HG03342 (cell line): ENCODE data around the gene CERS1.

Experiments used
- ATAC-seq: cut with Tn5 transposase; IDR thresholded peaks from one replicate; pipeline ENCODE4 v1.9.1; 2021; ENCODE audit warnings: mild to moderate bottlenecking, moderate library complexity; ENCODE audit not compliant: unreplicated experiment

The CERS1 gene

DNA sequence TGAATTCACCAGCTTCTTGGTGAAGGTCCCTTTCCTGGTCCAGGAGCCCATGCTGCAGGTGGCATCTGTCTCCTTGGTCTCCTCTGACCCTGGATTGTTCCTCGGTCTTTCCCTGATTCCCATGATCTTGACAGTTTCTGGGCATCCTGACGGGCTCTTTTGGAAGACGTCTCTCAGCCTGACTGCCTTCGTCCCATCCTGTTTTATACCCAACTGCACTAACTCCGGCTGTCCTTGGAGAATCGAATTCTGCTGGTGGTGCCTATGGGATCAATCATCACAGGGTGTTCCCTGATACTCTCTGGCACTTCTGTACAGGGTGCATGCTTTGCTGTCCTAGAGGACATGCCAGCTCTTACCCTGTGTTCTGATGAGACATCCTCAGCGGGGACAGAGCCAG is 19.1 kb downstream of the CERS1 start:
- no peak for ATAC-seq

DNA sequence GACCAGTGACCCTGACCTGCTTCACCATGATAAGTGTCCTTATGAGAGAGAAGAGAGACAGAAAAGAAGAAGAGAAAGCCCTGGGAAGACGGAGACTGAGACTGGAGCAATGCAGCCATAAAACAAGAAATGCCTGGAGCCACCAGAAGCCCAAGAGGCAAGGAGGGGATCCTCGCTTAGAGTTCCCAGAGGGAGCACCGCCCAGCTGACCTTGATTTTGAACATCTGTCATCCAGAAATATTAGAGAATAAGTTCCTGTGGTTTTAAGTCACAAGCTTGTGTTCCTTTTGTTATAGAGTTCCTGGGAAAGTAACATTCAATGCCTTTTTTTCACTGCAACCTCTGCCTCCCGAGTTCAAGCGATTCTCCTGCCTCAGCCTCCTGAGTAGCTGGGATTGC is 20.2 kb downstream of the CERS1 start:
- ATAC-seq: no peak

DNA sequence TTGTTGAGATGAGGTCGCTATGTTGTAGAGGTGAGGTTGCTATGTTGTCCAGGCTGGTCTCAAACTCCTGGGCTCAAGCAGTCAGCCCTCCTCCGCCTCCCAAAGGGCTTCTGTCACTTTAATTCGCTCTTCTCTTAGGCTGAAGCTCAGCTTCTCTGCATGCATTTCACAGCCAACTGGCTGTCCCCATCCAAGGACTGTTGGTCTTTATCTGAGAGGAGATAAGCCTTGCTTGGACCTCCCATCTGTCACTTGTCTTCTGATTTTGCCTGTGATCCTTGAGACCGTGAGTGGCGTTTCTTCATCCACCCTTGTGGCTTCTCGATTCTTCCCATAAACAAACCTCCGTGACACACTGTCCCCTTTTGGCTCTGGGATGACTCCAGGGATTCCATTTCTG is 24.4 kb downstream of the CERS1 start:
- ATAC-seq: no peak

DNA sequence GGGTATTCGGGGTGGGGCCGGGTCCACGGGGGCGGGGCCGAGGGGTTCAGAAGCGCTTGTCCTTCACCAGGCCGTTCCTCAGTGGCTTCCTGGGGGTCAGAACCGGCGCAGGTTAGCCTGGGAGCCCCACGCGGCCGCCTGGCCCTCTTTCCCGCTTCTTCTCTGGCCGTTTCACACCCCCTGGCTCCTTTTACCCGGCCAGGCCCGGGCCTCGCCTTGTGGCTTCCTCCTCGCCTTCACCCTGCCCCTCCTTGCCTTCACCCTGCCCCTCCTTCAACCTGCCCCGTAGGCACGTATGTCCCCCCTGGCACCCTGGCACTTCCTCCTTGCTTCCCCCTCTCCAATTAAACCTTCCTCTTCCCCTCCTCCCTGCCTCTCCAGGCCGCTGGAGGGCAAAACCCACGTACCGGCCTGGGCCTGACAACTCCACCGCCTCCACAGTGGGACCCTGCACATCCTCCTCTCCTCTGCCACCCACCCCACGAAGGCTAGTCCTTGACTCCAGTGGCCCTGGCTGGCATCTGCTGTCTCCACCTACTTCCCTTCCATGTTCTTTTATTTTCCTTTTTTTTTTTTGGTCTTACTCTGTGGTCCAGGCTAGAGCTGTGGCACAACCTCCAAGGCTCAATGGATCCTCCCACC is 25.3 kb downstream of the CERS1 start:
- ATAC-seq: no peak

DNA sequence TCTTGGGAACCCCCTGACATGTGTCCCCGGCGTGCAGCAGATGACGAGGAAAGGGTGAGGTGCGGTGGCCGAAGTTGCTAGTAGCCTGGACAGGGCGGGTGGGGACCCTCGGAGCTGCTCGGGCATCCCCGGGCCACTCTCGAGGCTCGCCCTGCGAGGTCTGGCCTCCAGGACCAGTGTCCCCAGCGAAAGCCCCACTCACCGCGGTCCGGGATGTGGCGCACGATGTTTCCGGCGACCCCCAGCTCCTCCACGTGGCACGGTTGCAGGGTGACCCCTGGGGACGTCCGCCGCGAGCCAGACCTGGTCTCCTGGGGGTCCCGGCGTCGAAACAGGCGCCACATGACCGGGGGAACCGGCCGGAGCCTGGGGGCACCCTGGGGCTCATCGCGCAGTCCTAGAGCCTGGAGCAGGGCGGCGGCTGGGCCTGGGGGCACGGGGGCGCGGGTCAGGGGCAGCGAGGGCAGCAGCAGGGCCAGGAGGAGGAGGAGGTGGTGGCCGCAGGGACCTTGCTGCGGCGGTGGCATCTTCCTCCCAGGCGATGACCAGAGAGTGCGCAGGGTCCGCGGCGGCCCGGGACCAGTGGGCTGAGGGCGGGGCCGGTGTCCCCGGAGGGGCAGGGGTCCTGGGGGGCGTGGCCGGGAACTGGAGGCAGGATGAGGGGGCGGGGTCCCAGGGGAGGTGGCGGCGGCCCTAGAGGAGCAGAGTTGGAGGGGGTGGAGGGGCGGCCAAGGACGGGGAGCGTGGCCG is 26.0 kb downstream of the CERS1 start:
- ATAC-seq: no peak

DNA sequence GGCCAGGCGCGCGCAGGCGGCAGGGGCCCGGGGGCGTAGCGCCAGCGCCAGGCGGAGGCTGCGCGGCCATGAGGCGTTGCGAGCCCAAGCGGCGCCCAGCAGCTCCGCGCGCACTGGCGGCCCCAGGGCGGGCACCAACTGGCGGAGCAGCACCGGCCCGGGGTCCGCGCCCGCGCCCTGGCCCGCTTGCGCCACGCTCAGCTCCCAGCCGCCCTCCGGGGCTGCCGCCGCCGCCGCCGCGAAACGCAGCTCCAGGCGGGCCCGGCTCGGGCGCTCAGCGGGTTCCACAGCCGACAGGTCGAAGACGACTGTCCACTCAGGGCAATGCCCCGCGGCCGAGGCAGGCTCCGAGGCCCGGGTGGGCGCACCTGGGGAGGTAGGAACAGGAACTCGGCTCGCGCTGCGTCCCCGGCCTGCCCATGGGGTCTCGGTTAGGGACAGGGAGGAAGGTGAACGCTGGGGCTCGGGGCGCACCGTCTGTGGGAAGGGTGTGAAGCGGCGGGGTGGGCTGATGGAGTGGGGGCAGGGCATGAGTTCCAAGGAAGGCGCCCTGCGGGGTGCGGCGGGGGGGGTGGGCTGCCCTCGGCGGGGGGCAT is 26.8 kb downstream of the CERS1 start:
- ATAC-seq: no peak

DNA sequence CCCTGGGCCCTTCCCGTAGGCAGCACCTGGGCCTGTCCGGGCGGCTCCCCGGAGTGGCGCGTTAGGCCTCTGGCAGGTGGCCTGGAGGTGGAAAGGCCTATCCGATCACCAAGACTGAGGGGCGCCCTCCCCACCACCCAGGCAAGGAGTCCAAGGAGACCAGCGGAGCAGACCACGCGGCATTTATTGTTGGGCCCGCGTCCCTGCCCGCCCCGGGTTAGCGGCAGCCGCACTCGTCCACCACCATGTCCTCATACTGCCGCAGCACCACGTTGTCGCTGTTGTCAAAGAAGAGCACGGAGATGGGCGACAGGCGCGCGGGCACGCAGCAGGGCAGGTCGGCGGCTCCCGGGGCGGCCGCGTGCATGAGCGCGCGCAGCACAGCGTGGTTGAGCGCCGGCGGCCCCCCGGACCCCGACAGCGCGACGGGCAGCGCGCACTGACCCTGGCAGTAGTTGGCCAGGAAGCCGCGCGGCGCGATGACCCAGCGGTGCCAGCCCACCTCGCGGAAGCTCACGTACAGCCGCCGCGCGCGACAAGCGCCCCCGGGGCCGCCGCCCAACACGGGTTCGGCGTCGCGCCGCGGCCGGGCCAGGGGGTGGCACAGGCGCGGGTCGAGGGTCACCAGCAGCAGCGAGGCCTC is 27.5 kb downstream of the CERS1 start:
- no peak for ATAC-seq

DNA sequence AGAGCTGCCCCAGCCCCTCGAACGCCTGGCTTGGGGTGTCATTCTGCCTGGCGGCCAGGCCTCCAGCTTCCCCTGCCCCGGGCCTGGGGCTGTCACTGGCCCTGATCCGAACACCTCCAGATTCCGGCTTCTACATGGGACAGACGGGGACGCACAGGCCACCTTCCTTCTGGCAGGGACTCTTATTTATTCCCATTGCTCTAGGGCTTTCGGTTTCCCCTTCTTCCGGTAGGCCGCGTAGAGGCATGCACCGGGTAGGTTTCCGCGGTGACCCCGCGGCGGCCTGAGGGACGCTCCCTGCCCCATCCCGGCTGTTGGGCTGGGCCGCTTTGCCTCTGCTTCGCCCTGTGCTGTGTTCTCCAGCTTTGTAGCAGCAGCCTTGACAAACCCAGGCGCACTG is 28.2 kb downstream of the CERS1 start:
- ATAC-seq: no peak

DNA sequence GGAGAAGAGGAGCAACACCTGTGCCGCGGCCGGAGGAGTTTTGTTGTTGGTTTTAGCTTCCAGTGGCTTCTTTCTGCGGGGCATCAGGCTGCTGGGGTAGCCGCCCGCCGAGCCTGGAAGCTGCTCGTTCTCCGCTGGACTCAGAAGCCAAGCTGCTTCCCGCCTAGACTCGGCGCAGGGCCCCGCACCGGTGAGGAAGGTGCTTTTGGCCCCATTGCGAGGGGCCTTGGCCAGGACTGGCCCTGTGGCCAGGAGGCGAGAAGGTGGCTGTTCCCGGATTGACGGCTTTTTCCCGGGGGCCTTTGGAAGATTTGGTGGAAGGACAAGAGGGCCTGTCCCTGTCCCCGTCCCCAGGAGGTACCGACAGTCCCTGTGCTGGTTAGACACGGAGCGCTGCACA is 28.8 kb downstream of the CERS1 start:
- ATAC-seq: no peak

DNA sequence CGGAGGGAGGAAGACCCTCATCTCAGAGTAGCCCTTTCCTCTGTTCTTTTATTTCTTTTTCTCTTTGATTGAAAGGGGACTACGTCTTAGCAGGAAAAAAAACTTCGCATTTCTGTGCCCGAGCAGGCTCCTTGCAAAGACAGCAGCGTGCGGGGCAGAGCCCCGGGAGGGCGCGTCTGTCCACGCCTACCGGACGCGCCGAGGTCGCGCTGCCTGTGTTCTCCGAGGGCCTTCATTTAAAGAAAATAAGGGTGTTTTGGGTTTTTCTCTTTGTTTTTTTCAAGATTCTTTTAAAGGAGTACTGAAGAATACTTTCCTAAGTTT is 29.2 kb downstream of the CERS1 start:
- no peak for ATAC-seq

DNA sequence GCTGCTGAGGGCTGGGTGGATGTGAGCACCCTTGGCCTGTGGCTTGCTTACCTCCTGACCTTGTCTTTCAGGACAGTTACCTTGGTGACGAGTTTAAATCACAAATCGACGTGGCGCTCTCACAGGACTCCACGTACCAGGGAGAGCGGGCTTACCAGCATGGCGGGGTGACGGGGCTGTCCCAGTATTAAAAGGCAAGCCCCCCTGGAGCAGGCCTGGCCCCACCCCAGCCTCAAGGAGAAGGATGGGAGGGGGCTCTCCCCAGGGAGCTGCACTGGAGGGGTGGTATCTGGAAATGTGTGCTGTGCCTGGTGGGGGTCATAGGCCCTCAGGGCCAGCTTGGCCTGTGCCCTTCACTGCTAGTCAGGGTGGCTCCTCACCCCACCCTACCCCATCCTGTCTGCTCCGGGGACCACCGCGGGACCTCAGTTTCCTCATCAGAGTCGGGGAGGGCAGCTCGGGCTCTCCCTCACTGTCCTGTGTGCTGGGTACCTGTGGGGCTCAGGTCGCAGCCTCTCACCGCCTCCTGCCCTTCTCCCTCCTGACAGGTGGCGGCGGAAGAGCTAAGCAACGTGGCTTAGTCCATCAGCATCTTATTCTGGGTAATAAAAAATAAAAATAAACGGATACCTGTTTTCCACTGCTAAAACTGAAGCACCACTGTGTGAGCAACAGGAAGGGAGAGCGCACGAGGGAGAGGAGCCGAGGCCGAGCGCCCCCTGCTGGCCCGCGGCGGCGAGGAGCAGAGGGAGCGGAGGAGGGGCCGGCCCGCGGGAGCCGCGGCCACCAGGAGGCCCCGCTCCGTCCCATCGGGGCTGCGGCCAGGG is 29.8 kb downstream of the CERS1 start:
- ATAC-seq: no peak

DNA sequence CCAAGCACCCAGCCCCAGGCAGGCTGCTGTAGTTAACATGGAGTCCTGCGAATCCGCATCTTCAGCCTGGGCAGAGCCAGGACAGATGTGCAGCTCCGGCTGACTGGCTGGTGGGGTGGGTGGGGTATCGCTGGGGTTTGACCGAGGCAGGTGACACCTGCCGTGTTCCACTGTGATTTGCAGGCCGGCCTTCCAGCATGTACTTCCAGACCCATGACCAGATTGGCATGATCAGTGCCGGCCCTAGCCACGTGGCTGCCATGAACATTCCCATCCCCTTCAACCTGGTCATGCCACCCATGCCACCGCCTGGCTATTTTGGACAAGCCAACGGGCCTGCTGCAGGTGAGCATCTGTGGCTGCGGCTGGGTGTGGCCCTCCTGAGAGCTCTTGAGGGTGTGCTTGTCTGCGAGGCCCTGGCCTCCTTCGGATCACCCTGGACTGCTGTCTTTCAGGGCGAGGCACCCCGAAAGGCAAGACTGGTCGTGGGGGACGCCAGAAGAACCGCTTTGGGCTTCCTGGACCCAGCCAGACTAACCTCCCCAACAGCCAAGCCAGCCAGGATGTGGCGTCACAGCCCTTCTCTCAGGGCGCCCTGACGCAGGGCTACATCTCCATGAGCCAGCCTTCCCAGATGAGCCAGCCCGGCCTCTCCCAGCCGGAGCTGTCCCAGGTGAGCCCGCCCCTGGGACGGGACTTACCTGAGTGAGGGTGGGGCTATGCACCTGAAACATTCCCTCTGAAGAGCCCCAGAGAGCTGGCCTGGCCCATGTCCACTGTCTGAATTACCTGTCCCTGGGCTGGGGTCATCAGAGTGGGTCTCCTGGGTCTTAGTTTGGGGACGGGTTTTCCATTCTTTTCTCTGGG is 30.6 kb downstream of the CERS1 start:
- no peak for ATAC-seq

DNA sequence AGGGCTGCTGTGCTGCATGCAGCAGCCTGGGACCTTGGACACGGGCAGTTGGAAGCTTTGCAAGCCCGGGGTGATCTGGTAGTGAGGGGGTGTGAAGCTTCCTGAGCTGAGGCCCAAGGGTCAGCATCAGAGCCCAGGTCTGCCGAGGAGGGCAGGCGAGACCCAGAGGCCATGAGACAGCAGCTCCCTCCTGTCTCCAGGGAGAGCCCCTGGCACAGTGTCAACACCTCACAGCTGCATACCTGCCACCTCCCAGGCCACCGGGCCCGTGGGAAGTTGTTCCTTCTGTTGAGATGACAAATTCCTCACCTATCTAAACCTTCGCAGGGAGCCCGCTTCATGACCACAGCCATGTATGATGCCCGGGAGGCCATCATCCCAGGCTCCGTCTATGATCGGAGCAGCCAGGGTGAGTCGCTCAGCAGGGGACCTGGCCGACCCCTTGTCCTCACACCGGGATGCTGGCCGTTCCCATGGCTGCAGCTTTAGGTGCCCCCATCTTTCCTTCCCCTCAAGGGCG is 32.1 kb downstream of the CERS1 start:
- ATAC-seq: no peak

DNA sequence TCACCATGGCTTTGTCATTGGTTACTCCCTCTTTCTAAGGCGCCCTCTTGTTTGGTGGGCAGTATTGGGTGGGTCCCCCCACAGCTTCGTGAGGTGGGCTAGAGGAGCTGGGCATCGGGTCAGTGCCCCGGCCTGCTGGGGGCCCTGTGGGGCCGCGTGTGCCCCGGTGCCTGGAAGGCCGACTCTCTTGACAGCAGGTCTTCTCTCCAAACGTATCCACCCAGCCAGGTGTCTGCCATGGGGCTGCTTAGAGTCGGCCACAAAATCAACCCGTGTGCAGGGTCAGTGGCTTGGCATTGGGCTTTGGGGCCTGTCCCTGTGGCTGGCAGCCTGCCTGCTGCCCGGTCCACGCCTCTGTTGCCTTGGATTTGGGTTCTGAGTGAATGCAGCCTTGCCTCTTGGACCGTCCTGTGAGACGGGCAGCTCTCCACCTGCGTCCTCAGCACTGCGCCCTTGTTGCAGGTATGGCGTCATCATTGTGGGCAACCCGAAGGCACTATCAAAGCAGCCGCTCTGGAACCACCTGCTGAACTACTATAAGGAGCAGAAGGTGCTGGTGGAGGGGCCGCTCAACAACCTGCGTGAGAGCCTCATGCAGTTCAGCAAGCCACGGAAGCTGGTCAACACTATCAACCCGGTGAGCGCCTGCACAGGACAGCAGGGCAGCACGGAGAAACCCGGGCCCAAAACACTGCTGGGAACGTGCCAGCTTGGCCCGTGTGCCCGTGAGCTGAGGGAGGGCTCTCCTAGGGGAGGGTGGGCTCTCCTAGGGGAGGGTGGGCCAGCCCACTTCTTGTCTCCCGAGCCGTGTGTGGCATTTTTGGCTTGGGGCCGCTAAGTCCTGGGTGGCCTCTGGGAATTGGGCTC is 32.7 kb downstream of the CERS1 start:
- no peak for ATAC-seq

DNA sequence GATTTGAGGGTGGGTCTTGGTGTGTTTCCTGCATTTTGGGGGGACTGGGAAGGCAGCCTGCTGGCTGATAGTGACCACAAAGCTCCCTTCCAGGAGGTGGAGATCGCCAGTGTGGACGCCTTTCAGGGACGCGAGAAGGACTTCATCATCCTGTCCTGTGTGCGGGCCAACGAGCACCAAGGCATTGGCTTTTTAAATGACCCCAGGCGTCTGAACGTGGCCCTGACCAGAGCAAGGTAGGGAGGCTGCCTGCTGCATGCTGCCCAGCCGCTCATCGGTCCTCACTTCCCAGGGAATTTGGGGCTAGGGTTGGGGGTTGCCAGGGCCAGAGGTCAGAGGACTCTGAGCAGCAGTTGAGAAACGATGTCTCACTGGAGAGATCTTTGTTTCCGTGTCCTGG is 34.0 kb downstream of the CERS1 start:
- no peak for ATAC-seq

DNA sequence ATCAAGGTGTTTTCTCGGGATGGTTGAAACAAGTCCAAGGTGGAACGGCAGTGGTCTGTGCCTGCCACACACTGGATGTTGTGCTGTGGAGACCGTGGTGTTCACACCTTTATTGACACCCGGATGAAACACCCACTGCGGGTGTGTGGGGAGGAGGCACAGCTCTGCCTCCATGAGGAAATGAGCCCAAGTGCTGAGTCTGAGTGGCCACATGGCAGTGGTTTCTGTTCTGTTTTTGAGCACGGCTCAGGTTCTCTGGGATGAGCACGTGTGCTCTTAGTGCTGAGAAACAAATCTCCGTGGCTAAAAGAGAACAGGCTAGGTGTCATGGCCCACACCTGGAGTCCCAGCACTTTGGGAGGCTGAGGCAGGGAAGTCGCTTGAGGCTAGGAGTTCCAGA is 34.7 kb downstream of the CERS1 start:
- no peak for ATAC-seq

DNA sequence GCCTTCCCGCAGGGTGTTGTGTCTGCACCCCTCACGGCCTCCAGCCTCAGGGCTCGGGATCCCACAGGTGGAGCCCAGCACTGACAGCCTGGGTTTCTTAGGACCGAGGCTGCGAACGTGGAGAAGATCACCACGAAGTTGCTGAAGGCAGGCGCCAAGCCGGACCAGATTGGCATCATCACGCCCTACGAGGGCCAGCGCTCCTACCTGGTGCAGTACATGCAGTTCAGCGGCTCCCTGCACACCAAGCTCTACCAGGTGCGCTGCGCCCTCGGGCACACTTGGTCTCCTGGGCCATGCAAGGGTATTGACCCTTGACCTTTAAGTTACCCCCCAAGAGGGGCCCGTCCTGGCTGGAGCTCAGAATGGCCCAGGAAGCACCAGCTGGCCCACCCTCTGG is 35.2 kb downstream of the CERS1 start:
- no peak for ATAC-seq

DNA sequence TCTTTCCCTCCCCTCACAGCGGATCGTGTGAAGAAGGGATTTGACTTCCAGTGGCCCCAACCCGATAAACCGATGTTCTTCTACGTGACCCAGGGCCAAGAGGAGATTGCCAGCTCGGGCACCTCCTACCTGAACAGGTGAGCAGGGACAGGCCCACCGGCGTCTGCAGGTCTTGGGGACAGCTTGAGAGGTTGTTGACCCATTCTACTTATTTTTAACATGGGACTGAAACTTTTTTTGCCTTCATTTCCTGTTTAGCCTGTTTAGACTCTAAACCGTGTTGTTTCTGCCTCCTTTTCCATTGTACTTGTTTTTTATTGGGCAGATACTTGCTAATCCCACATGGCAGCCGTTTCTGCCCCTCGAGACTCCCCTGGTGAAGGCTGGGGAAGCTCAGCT is 35.7 kb downstream of the CERS1 start:
- ATAC-seq: no peak

DNA sequence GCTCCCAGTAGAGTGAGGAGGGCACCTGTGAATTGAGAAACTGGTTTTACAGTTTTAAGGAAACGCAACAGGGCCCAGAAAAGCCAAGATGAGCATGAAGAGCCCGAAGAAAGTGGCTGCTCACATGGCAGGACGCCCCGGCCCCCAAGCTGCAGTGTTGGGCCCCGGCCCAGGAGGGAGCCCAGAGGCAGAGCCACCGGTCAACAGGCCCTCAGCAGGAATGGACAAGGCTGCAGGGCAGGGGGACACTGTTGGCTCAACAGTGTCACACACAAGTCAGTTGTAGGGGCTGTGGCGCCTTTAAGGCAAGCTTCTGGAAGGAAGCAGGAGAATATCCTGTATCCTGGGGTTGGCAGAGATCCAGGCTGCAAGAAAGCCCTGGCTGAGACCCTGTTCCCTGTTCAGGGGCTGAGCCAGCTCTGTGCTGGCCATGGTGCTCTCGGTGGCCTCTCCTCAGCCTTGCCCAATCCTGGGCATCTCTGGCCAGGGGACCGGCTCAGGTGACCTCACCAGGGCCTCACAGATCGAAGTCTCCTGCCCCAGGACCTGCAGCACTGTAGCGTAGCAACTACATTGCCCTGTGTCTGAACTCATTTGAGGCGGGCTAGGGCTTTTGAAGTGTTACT is 36.2 kb downstream of the CERS1 start:
- no peak for ATAC-seq
